ENCODE measurements around the gene MTFR2.
A peak's percentile ranks its signal among the peaks of the same experiment; 100 is the strongest.

The MTFR2 gene

DNA sequence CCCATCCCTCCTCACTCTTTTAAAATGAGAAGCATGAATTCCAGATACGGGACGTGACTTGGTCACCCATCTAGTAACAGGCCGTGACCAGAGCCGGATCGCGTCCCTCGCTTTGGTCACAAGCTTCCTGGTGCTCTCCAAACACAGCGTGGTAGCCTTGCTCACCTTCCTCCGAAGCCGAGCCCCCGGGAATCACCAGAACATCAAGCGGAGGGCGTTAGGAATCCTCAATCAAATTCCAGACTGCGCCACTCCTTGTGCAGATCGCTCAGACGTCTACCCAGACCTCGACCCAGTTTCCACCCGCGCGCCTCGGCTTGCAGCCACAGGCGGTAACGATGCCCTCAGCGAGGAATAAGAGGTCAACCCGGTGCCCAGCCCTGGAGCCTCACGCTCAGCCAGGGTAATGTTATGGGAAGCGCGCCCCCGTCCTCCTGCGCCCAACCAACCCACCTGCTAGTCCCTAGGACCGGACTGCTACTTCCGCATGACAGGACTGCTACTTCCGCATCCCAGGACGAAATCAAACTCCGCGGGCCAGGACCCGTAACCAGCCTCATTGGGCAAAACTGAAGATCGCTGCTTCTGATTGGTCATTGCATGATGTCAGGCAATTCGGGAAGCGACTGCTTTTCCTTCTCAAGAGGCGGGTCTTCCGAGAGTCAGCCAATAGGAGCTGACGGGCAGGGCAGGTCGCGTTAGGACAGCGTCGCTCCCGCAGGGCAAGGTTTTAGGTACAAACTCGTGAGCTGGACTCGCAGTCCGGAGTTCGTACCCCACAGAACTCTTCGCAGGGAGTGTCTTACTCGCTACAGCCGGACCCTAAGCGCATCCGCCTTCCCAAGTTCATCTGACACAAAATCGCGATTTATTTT, at the start of gene MTFR2:
Gene MTFR2, minus strand, starts transcription at position 501 of the 875 bp plus-strand sequence. CDS start 1,212 bp downstream, outside the sequence.
- H3K4me1 ChIP-seq (ENCODE audit: control insufficient read depth in 5 of 5, insufficient read depth in 5 of 5, low read length in 5 of 5): peaks cover 3 to 21% (median 18%) of the 10 kb centered on the region in 5 donors
- peak within 1 kb of the TSS; percentile 37 to 71 (median 70) for H3K9ac ChIP-seq (ENCODE audit: low read length in 5 of 5)
- H3K36me3 ChIP-seq (ENCODE audit: control insufficient read depth in 5 of 5, insufficient read depth in 5 of 5, low read length in 5 of 5): peaks cover 0 to 8% (median 0%) of the 10 kb centered on the region in 5 donors
- peak within 1 kb of the TSS; percentile 90 to 98 (median 91) for H3K4me3 ChIP-seq (ENCODE audit: low read depth in 1 of 5, low read length in 5 of 5)
- H3K9me3 ChIP-seq (ENCODE audit: control insufficient read depth in 5 of 5, low read length in 5 of 5): no peaks in the 10 kb centered on the region
- H3K27ac ChIP-seq (ENCODE audit: low read depth, low read length): no peak within 1 kb of the TSS
- H3K27me3 ChIP-seq (ENCODE audit: control insufficient read depth in 5 of 5, insufficient read depth in 4 of 5, low read length in 5 of 5): no peaks in the 10 kb centered on the region

- no peaks in the 10 kb centered on the region for H3K36me3 ChIP-seq (ENCODE audit: control insufficient read depth in 5 of 5, insufficient read depth in 5 of 5, low read length in 5 of 5)
- no peaks in the 10 kb centered on the region for H3K9me3 ChIP-seq (ENCODE audit: control insufficient read depth in 5 of 5, low read length in 5 of 5)
- no peak overlapping the region for H3K4me3 ChIP-seq (ENCODE audit: low read depth in 1 of 5, low read length in 5 of 5)
- H3K4me1 ChIP-seq (ENCODE audit: control insufficient read depth in 5 of 5, insufficient read depth in 5 of 5, low read length in 5 of 5): peaks cover 0 to 10% (median 8%) of the 10 kb centered on the region in 5 donors
- no peak overlapping the region for H3K27ac ChIP-seq (ENCODE audit: low read depth, low read length)
- no peak overlapping the region for H3K9ac ChIP-seq (ENCODE audit: low read length in 5 of 5)
- no peaks in the 10 kb centered on the region for H3K27me3 ChIP-seq (ENCODE audit: control insufficient read depth in 5 of 5, insufficient read depth in 4 of 5, low read length in 5 of 5)
Observed at GRCh38 chr6:136294621-136295020, 44.5 kb upstream of the MTFR2 start.

DNA sequence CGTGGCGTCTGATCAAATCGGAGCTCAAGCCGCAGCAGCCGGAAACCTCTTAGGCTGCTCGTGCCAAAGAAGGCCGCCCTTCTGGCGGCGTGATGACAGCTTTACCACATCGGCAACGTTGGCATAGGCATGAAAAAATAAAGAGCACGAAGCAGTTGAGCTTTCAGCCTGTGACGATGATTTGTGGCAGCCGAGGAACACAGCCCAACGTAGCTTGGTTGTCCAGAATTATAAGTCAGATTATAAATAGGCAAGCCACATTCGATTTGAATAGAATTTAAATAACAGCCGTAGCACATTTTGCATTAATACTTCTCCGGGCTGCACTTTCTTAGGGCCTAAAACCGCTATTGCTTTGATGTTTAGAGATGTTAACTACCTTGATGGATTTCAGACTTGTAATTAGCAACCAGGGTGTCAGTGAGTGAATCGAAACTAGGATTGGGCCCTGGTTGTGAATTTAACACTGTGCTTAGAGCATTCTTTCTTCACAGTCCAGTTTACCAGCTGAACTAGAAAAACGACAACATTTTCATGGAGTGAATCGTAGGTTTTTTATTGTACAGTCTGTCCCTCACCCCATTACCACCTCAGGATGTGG, 40.4 kb upstream of the MTFR2 start:
- H3K27me3 ChIP-seq (ENCODE audit: control insufficient read depth in 5 of 5, insufficient read depth in 4 of 5, low read length in 5 of 5): no peaks in the 10 kb centered on the region
- no peaks in the 10 kb centered on the region for H3K9me3 ChIP-seq (ENCODE audit: control insufficient read depth in 5 of 5, low read length in 5 of 5)
- no peaks in the 10 kb centered on the region for H3K36me3 ChIP-seq (ENCODE audit: control insufficient read depth in 5 of 5, insufficient read depth in 5 of 5, low read length in 5 of 5)
- peak overlapping the region; percentile 100 for H3K27ac ChIP-seq (ENCODE audit: low read depth, low read length)
- H3K4me1 ChIP-seq (ENCODE audit: control insufficient read depth in 5 of 5, insufficient read depth in 5 of 5, low read length in 5 of 5): peaks cover 0 to 42% (median 29%) of the 10 kb centered on the region in 5 donors
- H3K9ac ChIP-seq (ENCODE audit: low read length in 5 of 5): peak overlapping the region; percentile 83 to 100 (median 99)
- peak overlapping the region; percentile 78 to 99 (median 90) for H3K4me3 ChIP-seq (ENCODE audit: low read depth in 1 of 5, low read length in 5 of 5)

DNA sequence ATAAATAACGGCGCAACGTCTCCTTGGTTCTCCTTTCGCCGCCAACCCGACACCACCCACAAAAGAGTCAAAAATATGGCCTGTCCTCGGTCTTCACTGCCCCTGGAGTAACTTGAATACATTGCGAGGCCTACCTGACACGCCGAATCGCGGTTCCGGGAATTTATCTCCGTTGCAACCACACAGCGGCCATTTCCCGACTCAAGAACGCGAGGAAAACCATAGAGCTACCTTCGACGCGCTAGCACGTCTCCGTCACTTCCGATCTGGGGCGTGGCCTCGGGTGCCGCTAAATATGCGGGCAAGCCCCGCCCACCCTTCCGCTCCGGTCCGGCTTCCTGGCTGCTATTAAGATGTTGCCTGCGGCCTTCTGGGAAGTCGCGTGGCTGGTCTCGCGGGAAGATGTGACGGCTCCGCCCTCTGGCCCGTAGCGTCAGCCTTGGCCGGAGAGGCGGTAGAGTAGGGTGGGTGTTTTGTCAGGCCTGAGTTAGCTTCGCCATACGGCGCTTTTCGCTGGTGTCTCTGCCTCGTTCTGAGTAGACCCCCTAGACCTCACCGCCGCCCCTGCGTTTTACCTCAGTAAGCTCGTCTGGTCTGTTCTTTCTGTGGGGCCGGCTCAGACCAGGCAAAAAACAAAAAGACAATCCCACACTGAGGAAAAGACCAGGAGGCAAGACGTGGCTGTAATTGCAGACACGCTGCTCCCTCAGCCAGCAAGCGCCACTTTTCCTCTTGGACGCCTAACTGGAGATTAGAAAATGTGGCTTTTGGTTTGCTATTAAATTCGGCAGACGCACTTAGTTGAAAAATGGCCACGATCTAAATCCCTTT, 39.7 kb upstream of the MTFR2 start, which contains the start of gene BCLAF1:
Gene BCLAF1, minus strand, starts transcription at position 268 of the 831 bp plus-strand sequence. CDS start 9,980 bp downstream, outside the sequence.
- Histone ChIP-seq H3K4me1 (ENCODE audit: control insufficient read depth in 5 of 5, insufficient read depth in 5 of 5, low read length in 5 of 5) (peaks cover 2 to 47% (median 35%) of the 10 kb centered on the region in 5 donors), H3K9ac (ENCODE audit: low read length in 5 of 5) (peak within 1 kb of the TSS; percentile 93 to 100 (median 100)), H3K27me3 (ENCODE audit: control insufficient read depth in 5 of 5, insufficient read depth in 4 of 5, low read length in 5 of 5) (no peaks in the 10 kb centered on the region), H3K4me3 (ENCODE audit: low read depth in 1 of 5, low read length in 5 of 5) (peak within 1 kb of the TSS; percentile 91 to 99 (median 93)), H3K27ac (ENCODE audit: low read depth, low read length) (peak within 1 kb of the TSS; percentile 100), H3K36me3 (ENCODE audit: control insufficient read depth in 5 of 5, insufficient read depth in 5 of 5, low read length in 5 of 5) (no peaks in the 10 kb centered on the region), H3K9me3 (ENCODE audit: control insufficient read depth in 5 of 5, low read length in 5 of 5) (no peaks in the 10 kb centered on the region)

DNA sequence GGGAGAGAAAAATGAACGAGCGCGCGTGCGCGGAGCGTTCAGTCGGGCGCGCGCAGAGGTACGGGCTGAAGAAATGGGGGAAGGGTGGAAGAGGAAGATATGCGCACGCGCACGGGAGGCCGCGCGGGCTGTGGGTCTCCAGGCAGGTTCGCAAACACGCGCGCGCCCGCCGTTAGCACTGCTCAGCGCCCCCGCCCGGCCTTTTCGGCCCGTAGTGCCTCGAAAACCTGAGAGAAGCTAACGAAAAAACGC, 39.1 kb upstream of the MTFR2 start:
- H3K4me1 ChIP-seq (ENCODE audit: control insufficient read depth in 5 of 5, insufficient read depth in 5 of 5, low read length in 5 of 5): peaks cover 2 to 52% (median 41%) of the 10 kb centered on the region in 5 donors

DNA sequence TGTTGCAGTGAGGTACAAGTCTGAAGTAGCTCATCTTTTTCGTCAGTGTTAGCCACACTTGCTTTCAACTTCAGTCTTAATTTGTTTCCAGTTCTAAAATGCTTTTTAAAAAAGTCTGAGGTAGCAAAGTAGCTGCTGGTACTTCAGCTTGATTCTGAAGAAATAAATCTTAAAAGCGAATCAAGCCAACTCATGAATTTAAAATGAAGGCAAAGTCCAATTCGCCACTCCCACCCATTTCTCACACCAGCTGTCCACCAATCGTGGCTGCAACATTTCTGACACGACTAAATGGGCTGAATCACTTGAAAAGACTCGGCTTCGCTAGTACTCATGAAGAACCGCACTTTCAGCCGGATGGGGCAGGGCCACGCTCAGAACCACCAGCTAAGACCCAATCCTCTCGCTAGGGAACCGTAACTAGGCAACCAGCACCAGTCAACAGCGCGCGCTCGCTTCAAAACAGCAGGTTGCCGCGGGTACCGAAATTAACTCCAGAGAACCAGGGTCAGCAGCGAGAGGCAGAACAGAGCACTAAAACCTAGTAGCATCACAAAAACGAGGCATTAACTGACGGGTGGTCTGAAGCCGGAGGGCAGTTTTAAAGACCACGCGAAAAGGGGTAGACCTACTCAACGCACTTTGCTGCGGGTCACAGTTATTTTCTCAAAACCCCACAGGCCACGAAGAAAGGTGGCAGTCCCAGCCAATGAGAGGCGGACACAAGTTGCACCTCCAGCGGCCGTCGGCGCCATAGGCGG, 38.6 kb upstream of the MTFR2 start:
- H3K27ac ChIP-seq (ENCODE audit: low read depth, low read length): peak overlapping the region; percentile 100
- no peaks in the 10 kb centered on the region for H3K9me3 ChIP-seq (ENCODE audit: control insufficient read depth in 5 of 5, low read length in 5 of 5)
- no peaks in the 10 kb centered on the region for H3K27me3 ChIP-seq (ENCODE audit: control insufficient read depth in 5 of 5, insufficient read depth in 4 of 5, low read length in 5 of 5)
- H3K4me1 ChIP-seq (ENCODE audit: control insufficient read depth in 5 of 5, insufficient read depth in 5 of 5, low read length in 5 of 5): peaks cover 2 to 52% (median 41%) of the 10 kb centered on the region in 5 donors
- peak overlapping the region; percentile 91 to 99 (median 93) for H3K4me3 ChIP-seq (ENCODE audit: low read depth in 1 of 5, low read length in 5 of 5)
- no peaks in the 10 kb centered on the region for H3K36me3 ChIP-seq (ENCODE audit: control insufficient read depth in 5 of 5, insufficient read depth in 5 of 5, low read length in 5 of 5)
- H3K9ac ChIP-seq (ENCODE audit: low read length in 5 of 5): peak overlapping the region; percentile 93 to 100 (median 100)

More for the DNA sequence above, 39.1 kb upstream of the MTFR2 start:
- H3K4me3 ChIP-seq (ENCODE audit: low read depth in 1 of 5, low read length in 5 of 5): peak overlapping the region; percentile 91 to 99 (median 93)
- H3K9me3 ChIP-seq (ENCODE audit: control insufficient read depth in 5 of 5, low read length in 5 of 5): no peaks in the 10 kb centered on the region
- H3K36me3 ChIP-seq (ENCODE audit: control insufficient read depth in 5 of 5, insufficient read depth in 5 of 5, low read length in 5 of 5): no peaks in the 10 kb centered on the region
- H3K27ac ChIP-seq (ENCODE audit: low read depth, low read length): peak overlapping the region; percentile 100
- H3K9ac ChIP-seq (ENCODE audit: low read length in 5 of 5): peak overlapping the region; percentile 93 to 100 (median 100)
- H3K27me3 ChIP-seq (ENCODE audit: control insufficient read depth in 5 of 5, insufficient read depth in 4 of 5, low read length in 5 of 5): no peaks in the 10 kb centered on the region

GRCh38 chr6:136284909-136285308, 34.8 kb upstream of the MTFR2 start:
- peaks cover 2 to 74% (median 66%) of the 10 kb centered on the region in 5 donors for H3K4me1 ChIP-seq (ENCODE audit: control insufficient read depth in 5 of 5, insufficient read depth in 5 of 5, low read length in 5 of 5)
- peaks cover 0 to 7% (median 4%) of the 10 kb centered on the region in 5 donors for H3K36me3 ChIP-seq (ENCODE audit: control insufficient read depth in 5 of 5, insufficient read depth in 5 of 5, low read length in 5 of 5)
- H3K9me3 ChIP-seq (ENCODE audit: control insufficient read depth in 5 of 5, low read length in 5 of 5): no peaks in the 10 kb centered on the region
- H3K27me3 ChIP-seq (ENCODE audit: control insufficient read depth in 5 of 5, insufficient read depth in 4 of 5, low read length in 5 of 5): no peaks in the 10 kb centered on the region
- H3K4me3 ChIP-seq (ENCODE audit: low read depth in 1 of 5, low read length in 5 of 5): peak overlapping the region in 2 of 5 donors; percentile 14 to 30
- peak overlapping the region; percentile 31 for H3K27ac ChIP-seq (ENCODE audit: low read depth, low read length)
- H3K9ac ChIP-seq (ENCODE audit: low read length in 5 of 5): peak overlapping the region in 2 of 5 donors; percentile 18 to 48

DNA sequence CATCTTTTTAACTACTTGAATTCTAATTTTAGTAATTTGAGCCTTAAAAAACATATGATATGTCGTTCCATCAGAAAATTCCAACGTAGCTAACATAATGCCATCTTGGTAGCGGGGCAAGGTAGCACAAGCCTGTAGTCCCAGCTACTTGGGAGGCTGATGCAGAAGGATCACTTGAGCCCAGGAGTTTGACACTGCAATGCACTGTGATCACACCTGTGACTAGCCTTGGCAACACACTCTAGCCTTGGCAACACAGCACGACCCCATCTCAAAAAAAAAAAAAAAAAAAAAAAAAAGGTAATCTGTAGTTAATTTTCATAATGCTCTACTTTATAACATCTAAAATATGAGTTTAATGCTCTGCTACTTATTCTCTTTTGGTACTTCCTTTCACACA, 32.8 kb upstream of the MTFR2 start:
- H3K9me3 ChIP-seq (ENCODE audit: control insufficient read depth in 5 of 5, low read length in 5 of 5): no peaks in the 10 kb centered on the region
- H3K4me1 ChIP-seq (ENCODE audit: control insufficient read depth in 5 of 5, insufficient read depth in 5 of 5, low read length in 5 of 5): peaks cover 2 to 66% (median 62%) of the 10 kb centered on the region in 5 donors
- no peaks in the 10 kb centered on the region for H3K27me3 ChIP-seq (ENCODE audit: control insufficient read depth in 5 of 5, insufficient read depth in 4 of 5, low read length in 5 of 5)
- H3K27ac ChIP-seq (ENCODE audit: low read depth, low read length): peak overlapping the region; percentile 11
- H3K4me3 ChIP-seq (ENCODE audit: low read depth in 1 of 5, low read length in 5 of 5): peak overlapping the region in 1 of 5 donors; percentile 26
- H3K9ac ChIP-seq (ENCODE audit: low read length in 5 of 5): no peak overlapping the region
- peaks cover 7 to 15% (median 10%) of the 10 kb centered on the region in 5 donors for H3K36me3 ChIP-seq (ENCODE audit: control insufficient read depth in 5 of 5, insufficient read depth in 5 of 5, low read length in 5 of 5)

GRCh38 chr6:136280032-136280609, 30.0 kb upstream of the MTFR2 start:
- no peaks in the 10 kb centered on the region for H3K27me3 ChIP-seq (ENCODE audit: control insufficient read depth in 5 of 5, insufficient read depth in 4 of 5, low read length in 5 of 5)
- no peak overlapping the region for H3K27ac ChIP-seq (ENCODE audit: low read depth, low read length)
- H3K4me1 ChIP-seq (ENCODE audit: control insufficient read depth in 5 of 5, insufficient read depth in 5 of 5, low read length in 5 of 5): peaks cover 2 to 47% (median 42%) of the 10 kb centered on the region in 5 donors
- peaks cover 18 to 30% (median 24%) of the 10 kb centered on the region in 5 donors for H3K36me3 ChIP-seq (ENCODE audit: control insufficient read depth in 5 of 5, insufficient read depth in 5 of 5, low read length in 5 of 5)
- no peak overlapping the region for H3K4me3 ChIP-seq (ENCODE audit: low read depth in 1 of 5, low read length in 5 of 5)
- no peak overlapping the region for H3K9ac ChIP-seq (ENCODE audit: low read length in 5 of 5)
- no peaks in the 10 kb centered on the region for H3K9me3 ChIP-seq (ENCODE audit: control insufficient read depth in 5 of 5, low read length in 5 of 5)

Data from subcutaneous abdominal adipose tissue (tissue), 5 donors.